Prostate gland (tissue), 2 donors: ENCODE results near the gene ATOX1. TPM values are rescaled to one million over a fixed set of nuclear protein-coding genes. Genes with fewer than 3 reads are reported as not detected.

ENCODE experiments used
- DNase-seq: peaks from one replicate; pipeline ENCODE4 v3.0.0-alpha.2; 2019; ENCODE audit warnings: low spot score
- H3K27ac ChIP-seq, 2 donors: fragments of 200-600 bp; sonication (generic); 2 replicates each; pipeline ENCODE4 v1.5.1; 2017 to 2019
- H3K27me3 ChIP-seq: fragments of 200-600 bp; sonication (generic); replicated peaks from 2 replicates; pipeline ENCODE4 v1.5.1; 2019; ENCODE audit not compliant: insufficient read depth
- H3K36me3 ChIP-seq, 2 donors: fragments of 200-600 bp; sonication (generic); 1 replicate in 1 of 2; 2 replicates in 1 of 2; pipeline versions ENCODE4 v1.5.1 to v1.8.1; 2017 to 2019
- H3K4me1 ChIP-seq: fragments of 200-600 bp; sonication (generic); replicated peaks from 2 replicates; pipeline ENCODE4 v1.5.1; 2019
- H3K4me3 ChIP-seq, 2 donors: fragments of 200-600 bp; sonication (generic); 2 replicates each; pipeline ENCODE4 v1.5.1; 2017 to 2019
- H3K9me3 ChIP-seq: fragments of 200-600 bp; sonication (generic); 2 replicates; pipeline ENCODE4 v1.5.1; 2017
- CTCF ChIP-seq, 4 experiments: fragments of 200-600 bp in 2 of 4; fragments of 450-650 bp in 2 of 4; sonication (generic) in 2 of 4; IDR thresholded peaks; 1 replicate in 3 of 4; 2 replicates in 1 of 4; pipeline ENCODE4 v1.5.1; 2016 to 2019; ENCODE audit warnings: antibody characterized with exemption in 4 of 4, mild to moderate bottlenecking in 2 of 4, moderate library complexity in 2 of 4
- POLR2A ChIP-seq: fragments of 450-650 bp; IDR thresholded peaks from one replicate; pipeline ENCODE4 v1.6.1; 2016; ENCODE audit warnings: antibody characterized with exemption, mild to moderate bottlenecking
- POLR2AphosphoS5 ChIP-seq: sonication (generic); formaldehyde crosslinking; IDR thresholded peaks from one replicate; pipeline ENCODE4 v1.6.1; 2017; ENCODE audit warnings: antibody characterized with exemption
- WGBS: methylation state at CpG from one replicate; pipeline ENCODE4 v1.1.5; 2018; 5-methylcytosine and 5-hydroxymethylcytosine counted together
- intact Hi-C: fragments of 100-400 bp; cut with DNase I; formaldehyde crosslinking; loops from one replicate; pipeline ENCODE4 v1.14.2; 2022
- total RNA-seq, 2 donors: library from RNA; depleted of rRNA; stranded (reverse); fragments of >200 nt; gene quantifications; one replicate each; pipeline ENCODE4 v1.1.0, GENCODE V29; 2016

Gene ATOX1
- total RNA-seq, 2 donors from 2014 or later, result 97.8 to 163 TPM

- intact Hi-C loops, result no loop called here
- WGBS, result 63% methylated on average over 3 of the region's 3 CpGs
Observed at GRCh38 chr5:151779531-151780125, 21.2 kb upstream of the ATOX1 start.

GRCh38 chr5:151775025-151775606, 16.7 kb upstream of the ATOX1 start:
- no peak overlapping the region for H3K4me3 ChIP-seq
- H3K9me3 ChIP-seq, result no peaks in the 10 kb centered on the region
- no peaks in the 10 kb centered on the region for H3K27me3 ChIP-seq
- H3K4me1 ChIP-seq, result peaks cover 7% of the 10 kb centered on the region
- WGBS, result 40% methylated on average over 3 of the region's 3 CpGs
- no peaks in the 10 kb centered on the region for H3K36me3 ChIP-seq
- TF ChIP-seq POLR2A (no peak), CTCF (IDR thresholded peaks at IDR 0.05) (no peak), POLR2AphosphoS5 (no peak)
- intact Hi-C loops, result no loop called here
- H3K27ac ChIP-seq, result no peak overlapping the region
- DNase-seq, result no peak

More at GRCh38 chr5:151779531-151780125, 21.2 kb upstream of the ATOX1 start:
- Histone ChIP-seq H3K36me3 (no peaks in the 10 kb centered on the region), H3K27ac (no peak overlapping the region), H3K9me3 (no peaks in the 10 kb centered on the region), H3K4me1 (peaks cover 3% of the 10 kb centered on the region), H3K27me3 (no peaks in the 10 kb centered on the region), H3K4me3 (no peak overlapping the region)
- no peak for DNase-seq
- TF ChIP-seq CTCF (IDR thresholded peaks at IDR 0.05) (no peak), POLR2AphosphoS5 (no peak), POLR2A (no peak)

- intact Hi-C loops, result no loop called here
- TF ChIP-seq POLR2A, result no peak
- no peak for TF ChIP-seq CTCF (IDR thresholded peaks at IDR 0.05)
- no peak for TF ChIP-seq POLR2AphosphoS5
- no peak overlapping the region for H3K4me3 ChIP-seq
- no peaks in the 10 kb centered on the region for H3K9me3 ChIP-seq
- H3K4me1 ChIP-seq, result peaks cover 7% of the 10 kb centered on the region
- no peaks in the 10 kb centered on the region for H3K27me3 ChIP-seq
- H3K27ac ChIP-seq, result no peak overlapping the region
- DNase-seq, result no peak
- no peaks in the 10 kb centered on the region for H3K36me3 ChIP-seq
- WGBS, result 2% methylated on average over 3 of the region's 3 CpGs
Observed at GRCh38 chr5:151773951-151774350, 15.5 kb upstream of the ATOX1 start.

GRCh38 chr5:151772846-151773561, 14.6 kb upstream of the ATOX1 start:
- H3K27me3 ChIP-seq, result no peaks in the 10 kb centered on the region
- H3K9me3 ChIP-seq, result no peaks in the 10 kb centered on the region
- TF ChIP-seq POLR2A (no peak), POLR2AphosphoS5 (no peak), CTCF (IDR thresholded peaks at IDR 0.05) (no peak)
- intact Hi-C loops, result no loop called here
- H3K27ac ChIP-seq, result peak overlapping the region; percentile 80 to 88
- H3K4me3 ChIP-seq, result peak overlapping the region; percentile 74 to 76
- DNase-seq, result no peak
- H3K4me1 ChIP-seq, result peaks cover 7% of the 10 kb centered on the region
- 2% methylated on average over 18 of the region's 18 CpGs for WGBS
- H3K36me3 ChIP-seq, result no peaks in the 10 kb centered on the region
